K562 treated with DMSO at 1 percent for 24 hours (cell line): Measurements from ENCODE around the gene RNPEPL1. TPM values are rescaled to one million over a fixed set of nuclear protein-coding genes. Genes with fewer than 3 reads are reported as not detected.

Experiments used
- total RNA-seq: library from RNA; unstranded; fragments of 300-600 nt; gene quantifications from 2 replicates; pipeline ENCODE4 v1.2.3, GENCODE V29; 2022; ENCODE audit warnings: low read depth; ENCODE audit not compliant: insufficient read depth

Gene RNPEPL1
- total RNA-seq: 45.1 and 52.6 TPM in 2 replicates

GRCh38 chr2:240567872-240568677 lies at the start of gene RNPEPL1:
Gene RNPEPL1 (plus strand): TSS chr2:240568484. CDS start chr2:240568587, 103 bp downstream.

DNA sequence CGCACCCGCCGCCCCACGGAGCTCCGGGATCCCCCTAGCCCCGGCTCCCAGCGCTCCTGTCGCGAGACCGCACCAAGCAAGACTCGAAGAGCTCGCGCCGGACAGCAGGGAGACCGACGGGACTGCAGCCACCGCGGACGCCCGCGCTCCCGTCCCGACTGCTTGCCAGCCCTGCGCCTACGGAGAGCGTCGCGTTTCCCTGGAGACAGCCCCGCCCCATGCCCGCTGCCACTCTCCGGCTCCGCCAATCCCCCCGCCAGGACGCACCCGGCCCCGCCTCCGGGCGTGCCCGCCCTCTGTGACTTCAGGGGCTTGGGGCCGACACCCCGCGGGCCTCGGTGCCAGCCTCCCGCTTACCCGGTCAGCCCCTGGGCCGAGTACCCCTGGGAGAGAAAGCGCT lies 10.5 kb upstream of the RNPEPL1 start, which contains the start of gene ANKMY1:
Gene ANKMY1 (minus strand): TSS at position 181 of the 400 bp plus-strand sequence. CDS start 653 bp downstream, outside the sequence.

DNA sequence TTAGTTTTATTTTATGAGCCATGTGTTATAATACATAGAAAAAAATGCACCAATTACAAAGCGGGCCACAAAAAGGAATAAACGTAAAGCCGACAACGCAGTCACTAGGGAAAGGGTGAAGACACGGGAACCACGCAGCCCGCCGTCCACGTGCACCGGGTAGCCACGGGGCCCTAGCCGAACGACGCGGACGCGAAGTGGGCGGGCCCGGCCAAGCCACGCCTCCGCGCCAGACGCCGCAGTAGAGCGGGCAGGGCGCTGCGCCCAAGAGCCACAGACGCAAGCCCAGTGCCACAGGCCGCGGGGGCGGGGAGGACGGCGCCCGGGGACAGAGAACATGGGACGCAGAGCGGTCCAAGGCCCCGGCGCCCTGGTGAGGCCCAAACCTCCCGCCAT lies 8.2 kb upstream of the RNPEPL1 start, which contains the start of gene DUSP28:
Gene DUSP28 (plus strand): TSS at position 274 of the 396 bp plus-strand sequence. CDS start 328 bp downstream, outside the sequence.

GRCh38 chr2:240586198-240586918 lies 18.1 kb downstream of the RNPEPL1 start, which contains the start of gene CAPN10:
Gene CAPN10 (plus strand): TSS chr2:240586734. CDS start chr2:240586912, 178 bp downstream.

GRCh38 chr2:240624950-240625621 lies 56.8 kb downstream of the RNPEPL1 start, which contains the start of gene GPR35:
Gene GPR35 (plus strand): TSS chr2:240625480. CDS start chr2:240629953, 4,473 bp downstream.

Other genes with a start within 250 kb of the RNPEPL1 start
- gene GPC1, start 132.8 kb upstream of the RNPEPL1 start, total RNA-seq: 1.2 and 1.3 TPM in 2 replicates
- gene ANKMY1, start 10.5 kb upstream of the RNPEPL1 start, total RNA-seq: 8.7 and 9.5 TPM in 2 replicates
- 5.1 and 6.0 TPM in 2 replicates for gene DUSP28, start 8.1 kb upstream of the RNPEPL1 start, total RNA-seq
- 18.2 and 18.6 TPM in 2 replicates for gene CAPN10, start 18.2 kb downstream of the RNPEPL1 start, total RNA-seq
- 2.3 and 4.0 TPM in 2 replicates for gene GPR35, start 57.0 kb downstream of the RNPEPL1 start, total RNA-seq
- gene AQP12B, start 114.4 kb downstream of the RNPEPL1 start, total RNA-seq: not detected in 2 replicates
- gene AQP12A, start 123.4 kb downstream of the RNPEPL1 start, total RNA-seq: not detected in 2 replicates